ENCODE measurements around the gene LCP2. TPM values are rescaled to one million over a fixed set of nuclear protein-coding genes. Genes with fewer than 3 reads are reported as not detected.

The LCP2 gene
- total RNA-seq, 4 donors from 2014 or later: 27.5 to 53.8 (median 47.3) TPM

GRCh38 chr5:170303549-170303948, 6.0 kb upstream of the LCP2 start:
- H3K36me3 ChIP-seq: no peaks in the 10 kb centered on the region
- no peaks in the 10 kb centered on the region for H3K27me3 ChIP-seq
- TF ChIP-seq POLR2A (IDR thresholded peaks at IDR 0.05): no peak
- no peak for TF ChIP-seq EP300 (IDR thresholded peaks at IDR 0.05)
- TF ChIP-seq, protein P1, sequence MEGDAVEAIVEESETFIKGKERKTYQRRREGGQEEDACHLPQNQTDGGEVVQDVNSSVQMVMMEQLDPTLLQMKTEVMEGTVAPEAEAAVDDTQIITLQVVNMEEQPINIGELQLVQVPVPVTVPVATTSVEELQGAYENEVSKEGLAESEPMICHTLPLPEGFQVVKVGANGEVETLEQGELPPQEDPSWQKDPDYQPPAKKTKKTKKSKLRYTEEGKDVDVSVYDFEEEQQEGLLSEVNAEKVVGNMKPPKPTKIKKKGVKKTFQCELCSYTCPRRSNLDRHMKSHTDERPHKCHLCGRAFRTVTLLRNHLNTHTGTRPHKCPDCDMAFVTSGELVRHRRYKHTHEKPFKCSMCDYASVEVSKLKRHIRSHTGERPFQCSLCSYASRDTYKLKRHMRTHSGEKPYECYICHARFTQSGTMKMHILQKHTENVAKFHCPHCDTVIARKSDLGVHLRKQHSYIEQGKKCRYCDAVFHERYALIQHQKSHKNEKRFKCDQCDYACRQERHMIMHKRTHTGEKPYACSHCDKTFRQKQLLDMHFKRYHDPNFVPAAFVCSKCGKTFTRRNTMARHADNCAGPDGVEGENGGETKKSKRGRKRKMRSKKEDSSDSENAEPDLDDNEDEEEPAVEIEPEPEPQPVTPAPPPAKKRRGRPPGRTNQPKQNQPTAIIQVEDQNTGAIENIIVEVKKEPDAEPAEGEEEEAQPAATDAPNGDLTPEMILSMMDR (IDR thresholded peaks at IDR 0.05): no peak
- DNase-seq (ENCODE audit: low spot score in 2 of 2): no peak
- peak overlapping the region in 2 of 4 donors; percentile 60 to 70 for H3K27ac ChIP-seq
- no peak overlapping the region for H3K4me3 ChIP-seq
- peaks cover 0 to 34% (median 22%) of the 10 kb centered on the region in 4 donors for H3K4me1 ChIP-seq
- 81 to 84% methylated on average over 8 of the region's 8 CpGs for WGBS, 2 donors
- H3K9me3 ChIP-seq: no peaks in the 10 kb centered on the region

GRCh38 chr5:170302653-170303501, 5.3 kb upstream of the LCP2 start:
- Histone ChIP-seq H3K27ac (peak overlapping the region in 3 of 4 donors; percentile 35 to 70 (median 60)), H3K4me1 (peaks cover 0 to 34% (median 22%) of the 10 kb centered on the region in 4 donors), H3K4me3 (peak overlapping the region in 1 of 4 donors; percentile 8), H3K27me3 (no peaks in the 10 kb centered on the region), H3K36me3 (no peaks in the 10 kb centered on the region), H3K9me3 (no peaks in the 10 kb centered on the region)
- WGBS, 2 donors: 23 to 33% methylated on average over 13 of the region's 17 CpGs
- TF ChIP-seq EP300 (IDR thresholded peaks at IDR 0.05): peak; percentile 68 to 78
- TF ChIP-seq, protein P1 (IDR thresholded peaks at IDR 0.05): no peak
- no peak for DNase-seq (ENCODE audit: low spot score in 2 of 2)

DNA sequence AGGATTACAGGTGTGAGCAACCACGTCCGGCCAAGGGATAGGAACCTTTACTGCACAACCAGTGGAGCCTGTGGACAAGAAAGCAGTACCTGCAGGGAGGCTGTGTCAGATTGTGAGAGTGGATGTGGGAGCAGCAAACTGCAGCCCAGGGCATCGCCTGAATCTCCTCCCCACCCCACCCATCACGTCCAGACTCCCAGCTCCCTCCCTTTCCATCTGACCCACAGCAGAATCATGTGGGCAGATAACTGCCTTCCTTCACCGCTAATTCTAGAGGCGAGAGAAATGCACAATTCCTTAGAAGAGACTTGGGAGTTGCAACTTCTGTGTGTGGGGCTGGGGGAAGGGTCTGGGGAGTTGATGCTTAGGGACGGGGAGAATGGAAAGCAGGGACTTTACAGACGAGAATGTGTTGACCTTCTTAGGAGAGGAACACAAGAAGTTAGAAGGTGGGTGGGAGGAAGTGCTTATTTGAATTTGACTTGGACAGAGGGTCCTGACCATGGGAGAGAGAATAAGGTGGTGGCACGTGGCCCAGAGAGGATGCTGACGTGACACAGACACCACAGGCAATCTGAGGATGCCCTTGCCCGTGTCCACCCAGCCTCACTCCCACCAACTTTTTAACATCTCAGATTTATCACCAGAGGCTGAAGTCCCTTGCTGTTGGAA, 4.5 kb upstream of the LCP2 start:
- no peaks in the 10 kb centered on the region for H3K9me3 ChIP-seq
- no peak for DNase-seq (ENCODE audit: low spot score in 2 of 2)
- H3K4me3 ChIP-seq: no peak overlapping the region
- WGBS, 2 donors: 74 to 76% methylated on average over 11 of the region's 11 CpGs
- H3K4me1 ChIP-seq: peaks cover 0 to 34% (median 21%) of the 10 kb centered on the region in 4 donors
- no peaks in the 10 kb centered on the region for H3K27me3 ChIP-seq
- TF ChIP-seq POLR2A (IDR thresholded peaks at IDR 0.05): no peak
- peak overlapping the region in 2 of 4 donors; percentile 60 to 70 for H3K27ac ChIP-seq
- H3K36me3 ChIP-seq: no peaks in the 10 kb centered on the region

GRCh38 chr5:170301149-170301548, 3.6 kb upstream of the LCP2 start:
- peaks cover 0 to 29% (median 20%) of the 10 kb centered on the region in 4 donors for H3K4me1 ChIP-seq
- H3K36me3 ChIP-seq: no peaks in the 10 kb centered on the region
- peak overlapping the region in 1 of 4 donors; percentile 67 for H3K27ac ChIP-seq
- 87 to 90% methylated on average over 9 of the region's 9 CpGs for WGBS, 2 donors
- H3K4me3 ChIP-seq: no peak overlapping the region
- H3K9me3 ChIP-seq: no peaks in the 10 kb centered on the region
- no peak for TF ChIP-seq EP300 (IDR thresholded peaks at IDR 0.05)
- no peak for TF ChIP-seq POLR2A (IDR thresholded peaks at IDR 0.05)
- TF ChIP-seq, protein P1 (IDR thresholded peaks at IDR 0.05): no peak
- no peak for DNase-seq (ENCODE audit: low spot score in 2 of 2)
- no peaks in the 10 kb centered on the region for H3K27me3 ChIP-seq

- Histone ChIP-seq H3K27ac (peak overlapping the region in 1 of 4 donors; percentile 67), H3K9me3 (no peaks in the 10 kb centered on the region), H3K36me3 (no peaks in the 10 kb centered on the region), H3K27me3 (no peaks in the 10 kb centered on the region), H3K4me3 (no peak overlapping the region), H3K4me1 (peaks cover 0 to 29% (median 20%) of the 10 kb centered on the region in 4 donors)
- 88 to 98% methylated on average over 5 to 7 of the region's 7 CpGs for WGBS, 2 donors
- TF ChIP-seq EP300 (IDR thresholded peaks at IDR 0.05): peak in 1 of 2 donors; percentile 65
- no peak for TF ChIP-seq POLR2A (IDR thresholded peaks at IDR 0.05)
- DNase-seq (ENCODE audit: low spot score in 2 of 2): no peak
These were observed 2.9 kb upstream of the LCP2 start for GRCh38 chr5:170300361-170301013.

Measured in tibial nerve (tissue), 4 donors.